Stimulated activated CD4-positive, alpha-beta T cell treated with anti-CD3 and anti-CD28 coated beads, TNF-alpha, amount 100 ng/mL, for 48 hours (primary cell): ENCODE data around the gene SMCO4.
"Not testable (repeated sequence)": the region's sequence is repeated elsewhere in the genome, so short reads cannot be mapped to it uniquely, and the experiment has no call there.

Experiments
- DNase-seq, 3 donors: peaks; one replicate each; pipeline ENCODE4 v3.0.0-alpha.2; 2020; ENCODE audit warnings: low read depth in 3 of 3

Gene SMCO4

GRCh38 chr11:93543292-93543977, at the start of gene SMCO4:
SMCO4 (minus strand) TSS chr11:93543391; CDS start chr11:93479189, 64,202 bp downstream.
- peak; percentile 51 to 64 (median 53) for DNase-seq

GRCh38 chr11:93591247-93591898, 48.2 kb upstream of the SMCO4 start:
- no peak for DNase-seq

- no peak for DNase-seq
These were observed 46.2 kb upstream of the SMCO4 start for GRCh38 chr11:93589347-93589746.

GRCh38 chr11:93587858-93588581, 44.8 kb upstream of the SMCO4 start:
- DNase-seq = no peak

GRCh38 chr11:93587425-93587824, 44.2 kb upstream of the SMCO4 start:
- DNase-seq = not testable (repeated sequence)

- no peak for DNase-seq
These were observed 42.6 kb upstream of the SMCO4 start for GRCh38 chr11:93585758-93586157.

- no peak for DNase-seq
These were observed 40.3 kb upstream of the SMCO4 start for GRCh38 chr11:93583490-93583889.

- DNase-seq = no peak
These were observed 36.1 kb upstream of the SMCO4 start for GRCh38 chr11:93579187-93579751.

- no peak for DNase-seq
These were observed 34.1 kb upstream of the SMCO4 start for GRCh38 chr11:93577286-93577685.

- not testable (repeated sequence) for DNase-seq
These were observed 33.7 kb upstream of the SMCO4 start for GRCh38 chr11:93576870-93577269.

GRCh38 chr11:93574638-93575220, 31.5 kb upstream of the SMCO4 start:
- DNase-seq = no peak

- DNase-seq = no peak
These were observed 30.0 kb upstream of the SMCO4 start for GRCh38 chr11:93573184-93573583.

- no peak for DNase-seq
These were observed 29.4 kb upstream of the SMCO4 start for GRCh38 chr11:93572621-93573020.

GRCh38 chr11:93572171-93572570, 29.0 kb upstream of the SMCO4 start:
- no peak for DNase-seq

- DNase-seq = no peak
These were observed 28.4 kb upstream of the SMCO4 start for GRCh38 chr11:93571612-93572011.

- no peak for DNase-seq
These were observed 27.7 kb upstream of the SMCO4 start for GRCh38 chr11:93570759-93571413.

GRCh38 chr11:93569496-93569895, 26.3 kb upstream of the SMCO4 start:
- no peak for DNase-seq

GRCh38 chr11:93568726-93569125, 25.5 kb upstream of the SMCO4 start:
- no peak for DNase-seq

- no peak for DNase-seq
These were observed 24.3 kb upstream of the SMCO4 start for GRCh38 chr11:93567401-93567895.

GRCh38 chr11:93564895-93565294, 21.7 kb upstream of the SMCO4 start:
- no peak for DNase-seq

GRCh38 chr11:93563857-93564256, 20.7 kb upstream of the SMCO4 start:
- no peak for DNase-seq
